ENCODE data around the gene SGCE. TPM values are rescaled to one million over a fixed set of nuclear protein-coding genes. Genes with fewer than 3 reads are reported as not detected.

SGCE gene
- total RNA-seq, 1 donor from 2014 or later = 93.9 TPM

- DNase-seq (ENCODE audit: extremely low read depth, low read depth, low spot score) = no peak
Observed at GRCh38 chr7:94660006-94660405, 4.1 kb upstream of the SGCE start.

GRCh38 chr7:94658826-94659225 lies 2.9 kb upstream of the SGCE start:
- DNase-seq (ENCODE audit: extremely low read depth, low read depth, low spot score) = no peak

GRCh38 chr7:94657771-94658693 lies 2.1 kb upstream of the SGCE start:
- no peak for DNase-seq (ENCODE audit: extremely low read depth, low read depth, low spot score)

GRCh38 chr7:94656925-94657731 lies 1.2 kb upstream of the SGCE start:
- DNase-seq (ENCODE audit: extremely low read depth, low read depth, low spot score) = no peak

GRCh38 chr7:94656658-94656924 lies 658 bp upstream of the SGCE start:
- DNase-seq (ENCODE audit: extremely low read depth, low read depth, low spot score) = no peak

GRCh38 chr7:94655126-94655847 lies 646 bp downstream of the SGCE start:
- no peak for DNase-seq (ENCODE audit: extremely low read depth, low read depth, low spot score)

- DNase-seq (ENCODE audit: extremely low read depth, low read depth, low spot score) = no peak
Observed at GRCh38 chr7:94654783-94655125, 1.2 kb downstream of the SGCE start.

GRCh38 chr7:94650147-94651051 lies 5.5 kb downstream of the SGCE start:
- DNase-seq (ENCODE audit: extremely low read depth, low read depth, low spot score) = no peak

GRCh38 chr7:94649450-94649849 lies 6.5 kb downstream of the SGCE start:
- DNase-seq (ENCODE audit: extremely low read depth, low read depth, low spot score) = no peak

GRCh38 chr7:94648731-94649130 lies 7.2 kb downstream of the SGCE start:
- no peak for DNase-seq (ENCODE audit: extremely low read depth, low read depth, low spot score)

- no peak for DNase-seq (ENCODE audit: extremely low read depth, low read depth, low spot score)
Observed at GRCh38 chr7:94647295-94647694, 8.6 kb downstream of the SGCE start.

- no peak for DNase-seq (ENCODE audit: extremely low read depth, low read depth, low spot score)
Observed at GRCh38 chr7:94643771-94644545, 12.0 kb downstream of the SGCE start.

- DNase-seq (ENCODE audit: extremely low read depth, low read depth, low spot score) = no peak
Observed at GRCh38 chr7:94642838-94643653, 12.9 kb downstream of the SGCE start.

GRCh38 chr7:94639384-94639783 lies 16.5 kb downstream of the SGCE start:
- DNase-seq (ENCODE audit: extremely low read depth, low read depth, low spot score) = no peak

GRCh38 chr7:94635687-94636086 lies 20.2 kb downstream of the SGCE start:
- no peak for DNase-seq (ENCODE audit: extremely low read depth, low read depth, low spot score)

GRCh38 chr7:94634502-94634901 lies 21.4 kb downstream of the SGCE start:
- no peak for DNase-seq (ENCODE audit: extremely low read depth, low read depth, low spot score)

- no peak for DNase-seq (ENCODE audit: extremely low read depth, low read depth, low spot score)
Observed at GRCh38 chr7:94633687-94634086, 22.2 kb downstream of the SGCE start.

GRCh38 chr7:94633014-94633341 lies 23.0 kb downstream of the SGCE start:
- no peak for DNase-seq (ENCODE audit: extremely low read depth, low read depth, low spot score)

Measured in glomerular endothelial cell (primary cell).